ENCODE results near the gene APC.

- TF ChIP-seq POU6F1 (CRISPR knock-in tag; IDR thresholded peaks at IDR 0.05; ENCODE audit: borderline replicate concordance, low read depth) = no peak
- TF ChIP-seq TOX (CRISPR knock-in tag; IDR thresholded peaks at IDR 0.05; ENCODE audit: borderline replicate concordance) = no peak
- TF ChIP-seq TSHZ2 (CRISPR knock-in tag; IDR thresholded peaks at IDR 0.05) = no peak
- TF ChIP-seq ZFP3 (CRISPR knock-in tag; IDR thresholded peaks at IDR 0.05) = no peak
Observed at GRCh38 chr5:112823181-112823580, 85.5 kb downstream of the APC start.

Measured in SK-N-SH treated with all-trans-retinoic acid at 6 μM for 48 hours (cell line).